ENCODE data around the gene VPS8.
A peak's percentile ranks its signal among the peaks of the same experiment; 100 is the strongest.

The VPS8 gene

GRCh38 chr3:184811999-184812661 is at the start of gene VPS8:
Gene VPS8, plus strand, starts transcription at chr3:184812166. Its CDS starts 12,467 bp downstream, at chr3:184824633.
- peak; percentile 95 for DNase-seq

- DNase-seq: no peak
Measured at GRCh38 chr3:184764191-184764590, 47.8 kb upstream of the VPS8 start.

GRCh38 chr3:184765047-184765729 is 46.8 kb upstream of the VPS8 start:
- DNase-seq: no peak

- no peak for DNase-seq
Measured at GRCh38 chr3:184765730-184766074, 46.3 kb upstream of the VPS8 start.

GRCh38 chr3:184766555-184767261 is 45.3 kb upstream of the VPS8 start:
- no peak for DNase-seq

- DNase-seq: no peak
Measured at GRCh38 chr3:184767377-184767776, 44.6 kb upstream of the VPS8 start.

GRCh38 chr3:184769382-184770170 is 42.4 kb upstream of the VPS8 start:
- no peak for DNase-seq

GRCh38 chr3:184770541-184770940 is 41.4 kb upstream of the VPS8 start:
- DNase-seq: no peak

GRCh38 chr3:184771301-184772127 is 40.5 kb upstream of the VPS8 start:
- DNase-seq: no peak

GRCh38 chr3:184772667-184773272 is 39.2 kb upstream of the VPS8 start:
- no peak for DNase-seq

GRCh38 chr3:184773283-184774186 is 38.4 kb upstream of the VPS8 start:
- no peak for DNase-seq

GRCh38 chr3:184776916-184777315 is 35.0 kb upstream of the VPS8 start:
- no peak for DNase-seq

GRCh38 chr3:184777566-184778356 is 34.2 kb upstream of the VPS8 start:
- DNase-seq: peak; percentile 93

- DNase-seq: no peak
Measured at GRCh38 chr3:184778426-184779332, 33.3 kb upstream of the VPS8 start.

GRCh38 chr3:184780981-184781515 is 30.9 kb upstream of the VPS8 start:
- no peak for DNase-seq

GRCh38 chr3:184781801-184782200 is 30.2 kb upstream of the VPS8 start:
- no peak for DNase-seq

GRCh38 chr3:184783319-184783718 is 28.6 kb upstream of the VPS8 start:
- no peak for DNase-seq

- no peak for DNase-seq
Measured at GRCh38 chr3:184784731-184785500, 27.1 kb upstream of the VPS8 start.
